Measurements from ENCODE around the gene TRIO.

DNA sequence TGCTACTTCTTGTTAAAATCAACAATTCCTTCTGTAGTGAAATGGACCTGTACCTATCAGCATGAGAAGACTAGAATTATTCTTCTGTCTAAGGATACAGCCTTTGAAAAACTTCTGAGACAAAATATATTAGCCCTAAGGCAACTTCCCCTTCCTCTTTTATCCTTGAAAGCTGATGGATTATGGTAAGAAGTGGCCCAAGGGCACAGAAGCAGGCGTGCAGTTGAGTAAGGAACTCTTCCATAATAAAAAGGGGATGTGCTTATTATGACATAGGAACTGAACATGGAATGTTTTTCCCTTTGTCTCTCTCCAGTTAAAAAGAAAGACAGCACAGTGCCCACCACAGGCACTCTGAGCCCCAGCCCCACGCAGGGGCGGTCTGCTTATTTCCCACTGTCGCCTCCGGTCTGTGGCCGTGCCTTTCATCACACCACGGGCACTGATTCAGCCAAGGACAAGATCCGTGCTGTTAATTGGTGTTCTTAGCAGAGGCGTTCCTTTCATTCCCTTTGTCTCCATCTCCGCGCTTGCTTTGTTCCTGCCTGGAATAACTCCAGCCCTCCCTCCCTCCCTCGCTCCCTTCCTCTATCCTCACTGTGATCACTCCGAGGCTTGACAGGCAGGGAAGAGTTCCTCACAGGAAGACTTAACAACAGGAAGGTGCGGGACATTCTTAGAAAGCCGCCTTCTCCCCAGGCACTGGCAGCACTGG is 302.6 kb downstream of the TRIO start:
- TF ChIP-seq, protein P1, sequence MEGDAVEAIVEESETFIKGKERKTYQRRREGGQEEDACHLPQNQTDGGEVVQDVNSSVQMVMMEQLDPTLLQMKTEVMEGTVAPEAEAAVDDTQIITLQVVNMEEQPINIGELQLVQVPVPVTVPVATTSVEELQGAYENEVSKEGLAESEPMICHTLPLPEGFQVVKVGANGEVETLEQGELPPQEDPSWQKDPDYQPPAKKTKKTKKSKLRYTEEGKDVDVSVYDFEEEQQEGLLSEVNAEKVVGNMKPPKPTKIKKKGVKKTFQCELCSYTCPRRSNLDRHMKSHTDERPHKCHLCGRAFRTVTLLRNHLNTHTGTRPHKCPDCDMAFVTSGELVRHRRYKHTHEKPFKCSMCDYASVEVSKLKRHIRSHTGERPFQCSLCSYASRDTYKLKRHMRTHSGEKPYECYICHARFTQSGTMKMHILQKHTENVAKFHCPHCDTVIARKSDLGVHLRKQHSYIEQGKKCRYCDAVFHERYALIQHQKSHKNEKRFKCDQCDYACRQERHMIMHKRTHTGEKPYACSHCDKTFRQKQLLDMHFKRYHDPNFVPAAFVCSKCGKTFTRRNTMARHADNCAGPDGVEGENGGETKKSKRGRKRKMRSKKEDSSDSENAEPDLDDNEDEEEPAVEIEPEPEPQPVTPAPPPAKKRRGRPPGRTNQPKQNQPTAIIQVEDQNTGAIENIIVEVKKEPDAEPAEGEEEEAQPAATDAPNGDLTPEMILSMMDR (optimal IDR thresholded peaks at IDR 0.05 in 1 of 3, IDR thresholded peaks at IDR 0.05 in 1 of 3, conservative IDR thresholded peaks at IDR 0.05 in 1 of 3; ENCODE audit: extremely low read depth in 1 of 3, insufficient read depth in 2 of 3, low read length in 3 of 3), result no peak
- no peak for TF ChIP-seq EZH2 (IDR thresholded peaks at IDR 0.05; ENCODE audit: low read length)

All from keratinocyte (primary cell).